ENCODE results near the gene SESN1.
"Not testable (repeated sequence)": the region's sequence is repeated elsewhere in the genome, so short reads cannot be mapped to it uniquely, and the experiment has no call there.

SESN1 gene

GRCh38 chr6:109095036-109095834, 589 bp upstream of the SESN1 start, which contains the start of gene CEP57L1:
Gene CEP57L1 (plus strand): TSS chr6:109095507. CDS start chr6:109145222, 49,715 bp downstream.
- DNase-seq (ENCODE audit: low spot score), result peak; percentile 97

GRCh38 chr6:109093732-109094415, 772 bp downstream of the SESN1 start:
- DNase-seq (ENCODE audit: low spot score), result no peak

DNA sequence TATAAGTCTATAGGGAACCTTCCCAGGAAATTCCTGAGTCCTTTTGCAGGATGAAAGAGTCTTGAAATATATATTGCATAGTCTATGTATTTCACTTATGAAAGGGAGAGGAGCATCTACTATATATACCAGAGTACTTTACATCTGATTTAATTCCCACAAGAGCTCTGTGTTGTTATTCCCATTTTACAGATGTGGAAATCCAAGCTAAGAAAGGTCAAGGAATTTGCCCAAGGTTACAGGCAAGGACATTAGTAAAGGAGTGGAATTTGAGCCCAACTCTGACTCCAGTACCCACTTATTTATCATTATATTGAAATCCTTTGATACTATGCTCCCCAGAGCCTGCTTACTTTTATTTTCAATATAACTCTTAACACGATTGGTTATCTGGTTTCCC, 2.6 kb downstream of the SESN1 start:
- no peak for DNase-seq (ENCODE audit: low spot score)

GRCh38 chr6:109091314-109092024, 3.2 kb downstream of the SESN1 start:
- no peak for DNase-seq (ENCODE audit: low spot score)

- DNase-seq (ENCODE audit: low spot score), result no peak
Observed at GRCh38 chr6:109088995-109089394, 5.7 kb downstream of the SESN1 start.

- peak; percentile 23 for DNase-seq (ENCODE audit: low spot score)
Observed at GRCh38 chr6:109087661-109088264, 6.9 kb downstream of the SESN1 start.

GRCh38 chr6:109084146-109084545, 10.5 kb downstream of the SESN1 start:
- not testable (repeated sequence) for DNase-seq (ENCODE audit: low spot score)

DNA sequence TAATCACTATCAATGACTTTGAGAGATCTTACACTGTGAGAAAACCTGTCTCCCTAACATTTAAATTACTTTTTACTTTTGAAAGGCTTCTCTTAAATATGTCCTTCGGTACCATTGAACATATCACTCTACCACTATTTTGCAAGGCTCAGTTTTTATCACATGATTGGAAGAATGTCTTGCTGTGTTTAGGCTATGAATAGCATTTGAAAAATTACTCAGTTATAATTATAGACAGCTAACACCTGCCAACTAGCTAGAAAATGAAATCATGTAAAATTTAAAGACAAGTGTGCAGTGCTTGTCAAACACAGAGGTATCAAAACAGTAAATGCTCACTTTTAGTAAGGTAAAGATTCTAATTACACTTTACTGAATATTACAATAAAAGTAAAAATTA, 11.0 kb downstream of the SESN1 start:
- DNase-seq (ENCODE audit: low spot score), result no peak

DNA sequence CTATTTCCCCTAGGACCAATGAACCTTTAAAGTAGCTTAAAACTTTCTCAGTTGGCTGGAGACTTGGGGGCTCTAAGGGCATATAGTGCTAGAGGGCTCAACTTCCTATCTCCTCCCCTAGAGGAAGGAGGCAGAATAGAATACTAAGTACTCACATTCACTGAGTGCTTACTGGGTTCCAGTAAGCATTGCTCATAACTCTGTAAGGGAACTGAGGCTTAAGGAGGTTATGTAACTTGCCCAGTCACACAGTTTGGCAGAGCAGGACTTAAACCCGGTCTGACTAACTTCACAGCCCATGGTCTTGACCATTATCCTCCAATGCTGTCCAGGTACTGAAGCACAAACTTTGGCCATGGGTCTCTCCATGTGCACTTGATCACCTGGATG, 12.5 kb downstream of the SESN1 start:
- DNase-seq (ENCODE audit: low spot score), result no peak

GRCh38 chr6:109081516-109082187, 13.0 kb downstream of the SESN1 start:
- no peak for DNase-seq (ENCODE audit: low spot score)

DNA sequence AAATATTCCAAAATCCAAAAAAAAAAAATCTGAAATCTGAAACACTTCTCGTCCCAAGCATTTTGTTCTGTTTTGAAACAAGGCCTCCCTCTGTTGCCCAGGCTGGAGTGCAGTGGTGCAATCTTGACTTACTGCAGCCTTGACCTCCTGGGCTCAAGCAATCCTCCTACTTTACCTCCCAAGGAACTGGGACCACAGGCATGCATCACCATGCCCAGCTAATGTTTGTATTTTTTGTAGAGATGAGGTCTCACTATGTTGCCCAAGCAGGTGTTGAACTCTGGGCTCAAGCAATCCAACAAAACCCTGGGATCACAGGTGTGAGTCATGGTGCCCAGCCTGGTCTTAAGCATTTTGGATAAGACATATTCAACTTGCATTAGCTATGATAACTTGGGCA, 13.6 kb downstream of the SESN1 start:
- DNase-seq (ENCODE audit: low spot score), result no peak

GRCh38 chr6:109079981-109080380, 14.7 kb downstream of the SESN1 start:
- peak; percentile 72 for DNase-seq (ENCODE audit: low spot score)

GRCh38 chr6:109076377-109076776, 18.3 kb downstream of the SESN1 start:
- DNase-seq (ENCODE audit: low spot score), result no peak

DNA sequence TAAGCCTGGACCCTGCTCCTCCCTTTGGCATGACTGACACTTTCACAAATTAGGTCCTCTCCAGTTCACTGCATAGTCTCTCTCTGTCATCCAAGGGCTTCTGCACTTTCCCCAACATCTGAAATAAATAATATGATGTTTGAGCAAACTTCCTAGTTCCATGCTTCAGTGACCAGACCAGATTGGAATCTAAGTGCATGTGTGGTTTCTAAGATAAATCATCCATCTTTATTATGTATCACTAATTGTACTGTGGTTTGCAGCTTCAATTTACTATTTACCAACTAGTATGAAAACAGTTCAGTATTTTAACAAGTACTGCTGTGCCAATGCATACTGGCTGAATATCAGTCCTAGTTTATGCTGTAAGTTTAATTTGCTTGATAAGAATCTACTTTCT, 18.7 kb downstream of the SESN1 start:
- no peak for DNase-seq (ENCODE audit: low spot score)

GRCh38 chr6:109074133-109074415, 20.6 kb downstream of the SESN1 start:
- DNase-seq (ENCODE audit: low spot score), result no peak

- DNase-seq (ENCODE audit: low spot score), result peak; percentile 70
Observed at GRCh38 chr6:109073344-109074132, 21.1 kb downstream of the SESN1 start.

DNA sequence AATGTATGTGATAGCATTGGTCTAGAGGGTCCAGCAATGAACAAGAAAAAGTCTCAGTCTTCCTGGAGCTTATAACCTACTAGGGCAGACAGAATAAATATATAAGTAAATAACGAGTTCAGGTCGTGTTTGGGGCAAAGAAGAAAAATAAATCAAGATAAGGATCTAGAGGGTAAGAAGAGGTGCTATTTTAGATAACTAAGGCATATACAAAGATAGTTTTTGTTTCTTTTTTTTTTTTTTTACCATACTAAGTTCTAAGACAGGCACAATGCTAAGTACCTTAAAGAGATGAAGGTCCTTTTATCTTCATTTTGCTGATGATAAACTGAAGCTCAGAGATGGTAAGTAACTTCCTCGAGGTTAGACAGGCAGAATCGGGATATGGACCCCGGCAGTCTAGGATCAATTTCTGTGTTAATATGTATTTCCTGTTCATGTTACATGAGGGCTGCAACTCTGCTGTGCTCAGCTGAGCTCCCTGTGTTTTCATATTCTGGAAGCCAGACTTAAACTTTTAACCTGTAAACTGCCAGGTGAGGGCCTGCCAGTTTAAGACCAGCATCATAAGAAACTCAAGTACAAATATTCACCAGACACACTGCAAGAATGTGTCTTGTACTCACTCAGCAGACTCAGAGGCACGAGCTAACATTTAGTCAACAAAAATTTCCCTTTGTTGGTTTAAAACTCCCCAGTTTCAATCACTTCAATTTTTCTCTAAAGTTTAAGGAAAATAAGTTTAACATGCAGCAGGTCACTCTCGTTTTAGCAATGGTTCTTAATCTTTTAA, 23.3 kb downstream of the SESN1 start:
- DNase-seq (ENCODE audit: low spot score), result no peak

GRCh38 chr6:109069746-109070145, 24.9 kb downstream of the SESN1 start:
- no peak for DNase-seq (ENCODE audit: low spot score)

- no peak for DNase-seq (ENCODE audit: low spot score)
Observed at GRCh38 chr6:109062767-109063352, 31.8 kb downstream of the SESN1 start.

DNA sequence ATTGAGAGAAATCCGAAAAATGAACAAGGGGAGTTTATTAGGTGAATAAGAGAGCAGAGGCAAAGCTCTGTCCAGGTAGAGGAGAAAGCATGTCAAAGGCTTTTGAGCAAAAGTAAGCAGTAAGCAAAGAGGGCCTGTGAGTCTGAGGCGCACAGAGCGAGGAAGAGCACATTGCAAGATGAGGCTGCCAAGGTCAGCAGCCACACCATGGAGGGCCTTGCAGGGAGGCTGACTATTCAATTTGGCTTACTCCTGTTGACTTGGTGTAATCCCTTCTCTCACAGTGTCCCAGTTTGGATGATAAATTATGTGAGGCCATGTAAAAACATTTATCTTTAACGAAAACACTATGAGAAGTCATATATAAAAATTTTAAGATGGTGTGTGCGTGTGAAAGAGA, 32.4 kb downstream of the SESN1 start:
- DNase-seq (ENCODE audit: low spot score), result no peak
